GM10847 (cell line): Measurements from ENCODE around the gene DKK3.

Experiments
- POLR2A ChIP-seq: IDR thresholded peaks from 2 replicates; pipeline ENCODE4 v1.6.1; 2011; ENCODE audit not compliant: insufficient read length; ENCODE audit errors: extremely low read depth

Gene DKK3

DNA sequence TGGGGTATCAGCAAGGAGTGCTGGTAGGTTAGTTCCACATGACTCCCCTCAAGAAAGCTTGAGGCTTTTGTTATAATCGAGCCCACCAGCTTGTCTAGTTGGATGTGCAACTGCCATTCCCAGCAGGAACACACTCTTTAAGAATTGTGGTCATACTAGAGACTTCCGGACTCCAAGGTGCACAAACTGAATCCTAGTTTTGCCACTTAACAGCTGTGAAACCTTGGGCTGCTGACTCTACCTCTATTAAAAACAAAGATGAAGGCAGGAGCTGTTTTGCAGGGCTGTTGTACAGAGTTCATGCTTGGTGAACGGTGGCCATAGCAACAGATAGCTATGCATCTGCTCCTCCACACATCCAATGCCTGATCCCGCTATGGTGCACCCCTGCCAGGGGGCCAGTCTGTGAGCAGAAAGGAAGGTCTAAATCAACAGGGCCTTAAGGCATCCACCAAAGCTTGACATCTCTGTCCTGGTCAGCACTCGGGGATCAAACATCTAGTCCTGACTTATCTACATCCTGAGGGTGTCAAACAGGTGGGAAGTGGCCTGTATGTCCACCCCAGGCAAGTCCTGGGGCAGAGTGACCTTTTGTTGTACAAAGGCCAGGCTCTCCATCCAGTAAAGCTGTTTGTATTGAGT lies 36.4 kb downstream of the DKK3 start:
- no peak for TF ChIP-seq POLR2A

DNA sequence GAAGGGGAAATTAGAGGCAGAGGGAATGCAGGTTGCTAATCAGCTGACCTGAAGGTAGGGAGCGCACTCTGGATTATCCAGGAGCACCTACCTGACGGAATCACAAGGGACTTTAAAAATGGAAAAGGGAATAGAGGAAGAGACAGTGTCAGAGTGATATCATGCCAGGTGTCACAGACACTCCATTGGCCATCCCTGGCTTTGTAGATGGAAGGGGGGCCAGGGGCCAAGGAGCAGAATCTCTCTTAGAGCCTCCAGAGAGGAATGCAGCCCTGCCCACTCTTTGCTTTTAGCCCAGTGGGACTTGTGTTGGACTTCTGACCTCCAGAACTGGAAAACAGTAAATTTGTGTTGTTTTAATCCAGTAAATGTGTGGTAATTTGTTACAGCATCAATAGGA lies 37.9 kb downstream of the DKK3 start:
- TF ChIP-seq POLR2A = no peak

DNA sequence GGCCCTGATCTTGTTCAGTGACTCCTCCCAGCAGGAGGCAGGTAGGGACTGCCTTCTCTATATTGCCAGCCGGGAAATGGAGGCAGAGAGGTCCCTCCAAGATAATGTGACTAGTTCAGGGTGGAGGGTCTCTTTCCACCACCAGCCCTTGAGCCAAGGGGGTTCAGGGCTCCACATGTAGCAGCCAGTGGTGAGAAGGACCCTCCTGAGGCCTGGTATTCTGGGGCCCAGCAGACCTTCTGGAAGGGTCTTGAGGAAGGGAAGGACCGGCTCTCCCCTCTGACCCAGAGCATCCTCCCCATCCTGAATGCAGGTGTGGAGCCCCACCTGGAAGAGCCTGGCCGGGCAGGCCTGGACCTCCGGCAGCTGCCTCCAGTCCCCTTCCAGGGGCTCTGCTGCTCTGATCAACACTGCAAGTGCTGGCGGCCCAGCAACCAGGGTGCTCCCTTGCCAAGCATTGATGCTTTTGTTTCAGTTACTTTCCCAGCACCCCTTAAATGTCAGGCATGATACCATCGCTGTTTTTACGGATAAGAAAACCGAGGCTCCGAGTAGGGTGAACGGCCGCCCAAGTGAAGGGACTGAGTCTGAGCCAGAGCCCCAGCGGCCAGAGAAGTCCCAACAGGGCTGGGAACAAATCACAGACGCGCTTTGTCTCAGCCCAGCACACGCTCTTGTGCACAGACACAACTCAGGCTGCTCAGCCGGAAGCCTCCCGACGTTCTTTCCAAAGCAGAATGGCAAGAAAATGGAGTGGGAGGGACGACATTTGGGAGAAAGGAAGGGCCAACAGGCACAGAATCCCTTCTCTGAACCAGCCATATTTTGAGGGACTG lies 38.8 kb downstream of the DKK3 start:
- TF ChIP-seq POLR2A = no peak

DNA sequence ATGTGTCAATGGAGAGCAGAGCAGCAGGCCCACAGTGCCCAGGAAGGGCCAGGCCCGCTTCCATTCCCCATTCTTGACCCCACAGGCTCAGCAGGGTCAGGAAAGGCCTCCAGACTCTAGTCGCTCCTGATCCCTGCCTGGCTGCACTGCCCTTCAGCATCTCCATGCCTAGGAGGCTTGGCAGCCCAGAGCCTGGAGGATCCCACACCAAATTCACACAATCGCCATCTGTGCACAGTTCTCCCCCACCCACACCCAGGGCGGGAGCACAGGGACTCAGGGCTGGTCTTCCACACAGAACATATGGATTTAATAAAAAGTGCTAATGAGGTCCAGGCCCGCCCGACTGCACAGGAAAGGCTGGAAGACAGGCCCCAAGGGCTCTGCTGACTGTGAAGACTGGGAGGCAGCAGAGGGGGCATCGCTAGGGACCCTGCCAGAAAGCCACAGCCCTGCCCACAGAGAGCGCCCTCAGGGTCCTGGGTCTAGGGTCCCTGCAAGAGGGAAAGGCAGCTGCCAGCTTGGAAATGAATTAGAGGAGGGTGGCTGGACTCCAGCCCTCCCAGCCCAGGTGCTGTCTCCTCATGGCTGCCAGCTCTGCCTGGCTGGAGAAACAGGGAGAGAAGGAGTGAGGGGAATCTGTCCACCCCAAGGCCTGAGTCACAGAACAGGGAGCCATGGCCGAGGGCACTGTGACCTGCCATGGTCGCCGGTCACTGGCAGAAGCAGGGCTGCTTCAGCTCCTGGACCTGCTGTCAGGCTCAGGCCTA lies 39.7 kb downstream of the DKK3 start:
- TF ChIP-seq POLR2A = no peak

DNA sequence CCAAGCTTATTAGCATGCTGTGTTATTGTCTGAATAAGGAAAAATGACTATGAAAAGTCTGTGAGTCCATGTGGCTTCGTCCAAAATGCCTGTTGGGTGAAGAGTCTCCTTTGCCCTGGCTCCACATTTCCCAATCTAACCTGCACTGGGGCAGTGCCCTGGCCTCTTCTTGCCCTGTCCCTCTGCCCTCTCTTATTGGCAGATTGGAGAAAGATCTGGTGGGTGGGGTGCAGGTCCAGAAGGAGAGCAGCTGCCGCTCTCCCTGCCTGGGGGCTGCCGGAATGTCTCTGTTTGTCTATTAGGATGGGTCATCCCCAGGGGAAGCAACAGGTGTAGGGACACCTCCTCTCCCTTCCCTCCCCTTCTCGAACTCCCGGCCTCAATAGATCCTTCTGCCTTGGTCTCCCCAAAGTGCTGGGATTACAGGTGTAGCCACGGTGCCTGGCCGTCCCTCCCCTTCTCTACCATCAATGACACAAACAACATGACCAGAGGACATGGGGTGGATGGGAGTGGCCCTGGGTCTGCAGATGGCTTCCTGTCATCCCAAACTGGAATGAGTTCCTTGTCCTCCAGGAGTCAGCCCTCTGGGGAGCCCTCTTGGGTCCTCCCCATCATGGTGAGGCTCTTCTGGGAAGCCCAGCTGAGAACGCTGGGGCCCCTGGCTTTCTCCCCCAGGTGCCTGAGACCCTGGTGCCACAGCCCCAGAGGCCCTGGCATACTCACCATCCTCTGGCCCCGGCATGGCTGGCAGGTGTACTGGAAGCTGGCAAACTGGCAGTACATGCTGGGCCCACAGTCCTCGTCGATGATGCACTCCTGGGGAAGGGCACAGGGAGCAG lies 40.5 kb downstream of the DKK3 start:
- TF ChIP-seq POLR2A = no peak

DNA sequence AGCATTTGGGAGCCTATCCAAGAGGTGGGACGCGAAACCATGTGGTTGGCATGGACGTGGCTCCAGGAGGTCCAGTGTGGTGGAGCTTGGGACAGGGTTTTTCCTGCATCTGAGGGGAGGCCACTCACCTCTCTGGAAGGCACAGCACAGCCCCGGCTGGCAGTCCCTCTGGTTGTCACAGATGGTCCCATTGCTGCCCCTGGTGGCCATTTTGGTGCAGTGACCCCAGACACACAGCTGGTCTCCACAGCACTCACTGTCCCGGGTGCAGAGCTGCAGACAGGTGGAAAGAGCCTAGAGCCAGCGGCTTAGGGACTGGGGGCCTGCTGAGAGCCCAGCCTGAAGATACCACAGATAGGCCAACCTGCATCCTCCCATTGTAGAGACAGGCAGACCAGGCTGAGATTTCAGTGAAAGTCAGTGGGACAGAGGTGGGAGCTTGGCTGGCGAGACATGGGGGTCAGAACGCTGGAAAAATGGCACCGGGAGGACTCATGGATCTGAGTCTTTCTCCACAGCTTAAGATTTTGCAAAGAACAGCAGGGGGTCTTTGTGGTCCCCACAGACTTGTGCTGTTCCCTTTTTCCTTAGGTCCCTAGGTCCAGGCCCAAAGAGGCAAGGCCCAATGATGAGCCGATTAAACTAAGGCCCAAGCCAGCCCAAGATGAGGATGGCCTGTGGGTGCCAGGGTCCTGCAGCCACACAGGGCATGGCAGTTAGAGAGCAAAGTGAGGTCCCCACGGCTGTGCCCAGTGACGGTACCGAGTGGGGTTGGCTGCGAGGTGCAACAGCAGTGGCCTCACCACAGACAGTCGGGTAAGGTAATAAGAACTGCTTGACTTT lies 41.4 kb downstream of the DKK3 start:
- TF ChIP-seq POLR2A = no peak

DNA sequence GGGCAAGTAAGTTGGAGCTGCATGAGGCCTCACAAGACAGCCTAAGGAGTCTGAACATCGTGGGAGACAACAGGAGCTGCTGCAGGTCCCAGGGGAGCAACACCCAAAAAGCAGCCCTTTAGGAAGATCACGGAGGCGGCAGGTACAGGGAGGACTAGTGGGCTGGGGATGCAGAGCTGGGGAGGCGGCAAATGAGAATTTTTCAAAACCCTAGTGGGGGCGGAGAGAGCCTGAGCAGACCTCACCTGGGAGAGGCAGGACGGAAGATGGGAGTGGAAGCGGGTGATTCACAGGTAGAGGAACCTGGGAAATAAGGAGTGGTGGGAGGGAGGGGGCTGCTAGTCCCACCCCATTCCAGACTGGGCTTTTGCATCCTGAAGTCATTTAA lies 42.1 kb downstream of the DKK3 start:
- no peak for TF ChIP-seq POLR2A

DNA sequence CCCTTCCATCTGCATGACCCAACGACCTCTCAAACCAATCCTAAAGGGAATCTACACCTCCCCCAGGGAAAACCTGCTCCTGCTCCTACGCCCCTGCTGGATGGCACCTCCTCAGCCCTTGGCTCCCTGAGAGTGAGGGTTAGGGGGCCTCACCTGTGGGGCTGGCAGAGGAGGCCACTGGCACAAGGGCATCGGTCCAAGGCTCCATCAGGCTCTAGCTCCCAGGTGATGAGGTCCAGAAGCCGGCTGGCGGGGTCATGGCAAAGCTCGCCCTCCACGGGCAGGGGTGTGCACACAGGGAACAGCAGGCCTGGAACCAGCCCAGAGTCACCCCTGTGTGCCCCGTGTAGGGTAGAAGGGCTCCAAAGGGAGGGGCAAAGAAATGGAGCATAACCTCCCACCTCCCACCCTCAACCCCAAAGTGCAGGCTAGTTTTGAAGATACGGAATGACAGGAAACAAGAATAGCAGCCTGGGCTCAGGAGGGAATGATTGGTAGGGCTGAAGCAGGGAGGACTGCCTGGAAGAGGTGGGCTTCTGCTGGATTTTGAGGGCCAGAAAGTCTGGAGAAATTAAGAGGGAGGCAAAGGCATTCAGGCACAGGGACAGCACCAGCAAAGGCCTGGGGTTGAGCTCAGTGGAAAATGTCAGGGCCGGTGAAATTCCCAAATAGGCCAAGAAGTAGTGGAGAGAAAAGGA lies 42.6 kb downstream of the DKK3 start:
- TF ChIP-seq POLR2A = no peak

DNA sequence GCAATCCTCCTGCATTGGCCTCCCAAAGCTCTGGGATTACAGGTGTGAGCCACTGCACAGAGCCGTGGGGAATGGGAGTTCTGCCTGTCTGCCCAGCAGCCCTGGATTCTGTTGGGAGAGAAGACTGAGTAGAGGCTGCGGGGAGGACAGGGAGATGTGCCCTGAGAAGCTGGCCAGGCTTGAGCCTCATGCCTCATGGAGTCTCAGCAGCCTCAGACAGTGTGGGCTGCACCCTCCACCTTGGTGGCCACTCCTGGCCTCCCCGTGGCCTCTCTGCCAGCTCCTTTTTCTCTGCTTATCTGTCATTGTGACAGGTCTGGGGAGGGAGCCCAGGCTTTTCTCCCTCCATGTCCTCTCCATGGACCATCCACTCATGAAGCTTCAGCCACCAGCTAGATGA lies 43.2 kb downstream of the DKK3 start:
- TF ChIP-seq POLR2A = no peak

DNA sequence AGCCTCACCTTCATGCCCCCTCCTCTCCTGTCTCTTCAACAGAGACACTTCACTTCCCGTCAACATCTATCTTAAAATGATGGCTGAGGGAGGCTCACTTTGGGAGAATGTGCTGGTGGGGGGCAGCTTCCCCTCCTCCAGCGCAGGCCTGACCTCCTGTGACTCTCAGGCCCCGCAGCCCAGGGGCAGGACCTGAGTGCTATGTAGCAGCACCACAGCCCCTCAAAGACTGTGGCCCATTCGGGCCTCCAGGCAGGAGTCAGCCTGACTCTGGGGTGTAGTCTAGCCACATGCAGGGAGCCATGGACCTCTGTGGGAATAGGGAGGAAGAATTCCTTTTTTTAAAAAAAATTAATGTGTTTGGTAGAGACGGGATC lies 43.7 kb downstream of the DKK3 start:
- no peak for TF ChIP-seq POLR2A

DNA sequence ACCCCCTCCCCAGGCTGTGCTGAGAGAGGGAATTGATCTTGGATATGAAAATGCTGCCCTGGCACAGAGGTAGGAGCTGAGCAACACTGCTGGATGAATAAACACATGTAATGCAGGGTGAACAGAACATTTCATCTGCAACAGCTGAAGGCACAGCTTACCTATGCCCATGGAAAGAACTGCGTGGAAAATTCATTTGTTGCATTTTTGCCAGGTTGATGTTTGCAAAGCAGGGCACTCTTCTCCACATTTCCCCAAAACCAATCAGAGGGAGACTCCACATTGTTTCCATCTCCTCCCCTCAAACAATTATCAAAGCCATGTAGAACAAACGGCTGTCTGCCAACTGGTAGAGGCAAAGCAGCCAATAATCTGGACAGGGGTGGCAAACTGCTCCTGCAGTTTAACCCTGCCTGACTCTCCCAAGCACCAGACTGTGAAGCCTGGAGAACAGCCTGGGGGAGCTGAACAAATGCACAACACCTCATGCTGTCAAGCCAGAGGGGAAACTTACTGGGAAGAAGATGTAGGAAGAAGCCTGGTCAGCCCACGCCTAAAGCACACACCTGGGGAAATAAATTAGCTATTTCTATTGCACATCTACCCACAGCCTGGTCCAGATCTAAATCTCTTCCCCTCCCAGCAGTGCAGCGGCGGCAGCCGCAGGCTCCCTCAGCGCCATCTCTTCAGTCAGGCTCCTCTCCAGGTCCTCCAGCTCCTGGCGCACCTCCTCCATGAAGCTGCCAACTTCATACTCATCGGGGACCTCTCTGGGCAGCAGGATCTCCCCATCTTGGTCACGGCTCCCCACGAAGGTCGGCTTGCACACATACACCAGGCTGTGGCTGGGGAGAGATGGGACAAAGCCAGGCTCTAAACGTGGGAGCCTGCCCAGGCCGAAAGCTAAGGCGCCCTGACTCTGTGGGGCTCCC lies 44.3 kb downstream of the DKK3 start:
- TF ChIP-seq POLR2A = no peak

DNA sequence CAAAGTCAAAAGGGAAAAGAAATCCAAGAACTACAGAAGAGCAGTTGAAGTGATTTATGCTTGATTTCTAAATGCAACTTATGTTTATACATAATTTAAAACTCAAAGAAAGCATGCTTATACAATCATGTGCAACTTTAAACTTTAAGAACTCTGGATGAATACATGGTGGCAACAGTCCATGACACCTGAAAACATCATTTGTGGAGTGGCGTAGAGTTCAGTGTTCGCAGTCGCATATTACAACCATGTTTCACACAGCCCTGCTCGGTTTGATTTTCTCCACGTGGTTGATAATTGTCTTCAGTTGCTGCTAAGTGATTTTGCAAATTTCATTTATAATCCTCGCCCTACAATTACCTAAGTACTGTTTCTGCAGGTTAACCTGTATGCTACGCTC lies 45.4 kb downstream of the DKK3 start:
- no peak for TF ChIP-seq POLR2A
